Skeletal muscle tissue (tissue), 4 donors: ENCODE results near the gene LBP. TPM values are rescaled to one million over a fixed set of nuclear protein-coding genes. Genes with fewer than 3 reads are reported as not detected.
"Not testable (repeated sequence)": the region's sequence is repeated elsewhere in the genome, so short reads cannot be mapped to it uniquely, and the experiment has no call there.

Experiments used
- H3K27ac ChIP-seq: one replicate; pipeline ENCODE4 v1.7.0; 2013; ENCODE audit warnings: mild to moderate bottlenecking, low read depth, low read length, inconsistent platforms
- H3K27me3 ChIP-seq, 3 donors: one replicate each; pipeline ENCODE4 v1.7.0; 2013; ENCODE audit warnings: low read length in 3 of 3; ENCODE audit not compliant: control insufficient read depth in 3 of 3, insufficient read depth in 3 of 3
- H3K36me3 ChIP-seq, 3 donors: one replicate each; pipeline ENCODE4 v1.7.0; 2013; ENCODE audit warnings: low read length in 3 of 3; ENCODE audit not compliant: control insufficient read depth in 3 of 3, insufficient read depth in 3 of 3
- H3K4me1 ChIP-seq, 3 donors: one replicate each; pipeline ENCODE4 v1.7.0; 2013; ENCODE audit warnings: low read length in 3 of 3, mild to moderate bottlenecking in 3 of 3; ENCODE audit not compliant: control insufficient read depth in 3 of 3, insufficient read depth in 3 of 3
- H3K4me3 ChIP-seq, 3 donors: one replicate each; pipeline ENCODE4 v1.7.0; 2013; ENCODE audit warnings: low read length in 3 of 3
- H3K9ac ChIP-seq, 3 donors: one replicate each; pipeline ENCODE4 v1.7.0; 2013; ENCODE audit warnings: low read length in 3 of 3, mild to moderate bottlenecking in 3 of 3, moderate library complexity in 2 of 3, low read depth in 1 of 3
- H3K9me3 ChIP-seq, 3 donors: one replicate each; pipeline ENCODE4 v1.7.0; 2013; ENCODE audit warnings: low read length in 3 of 3; ENCODE audit not compliant: control insufficient read depth in 3 of 3
- total RNA-seq: library from RNA; depleted of rRNA; stranded (reverse); fragments of >200 nt; gene quantifications from one replicate; pipeline ENCODE4 v1.2.3, GENCODE V29; 2014
- donor health status: Osteomylitis.

Gene LBP
- total RNA-seq, 1 donor from 2014 or later, result 0.52 TPM

GRCh38 chr20:38331814-38332213, 14.5 kb upstream of the LBP start:
- H3K4me1 ChIP-seq, result no peaks in the 10 kb centered on the region
- no peak overlapping the region for H3K4me3 ChIP-seq
- H3K27me3 ChIP-seq, result peaks cover 0 to 6% (median 4%) of the 10 kb centered on the region in 3 donors
- no peak overlapping the region for H3K27ac ChIP-seq
- no peaks in the 10 kb centered on the region for H3K9me3 ChIP-seq
- H3K9ac ChIP-seq, result no peak overlapping the region
- H3K36me3 ChIP-seq, result no peaks in the 10 kb centered on the region

- no peak overlapping the region for H3K4me3 ChIP-seq
- H3K36me3 ChIP-seq, result no peaks in the 10 kb centered on the region
- no peak overlapping the region for H3K27ac ChIP-seq
- H3K4me1 ChIP-seq, result no peaks in the 10 kb centered on the region
- peaks cover 3 to 6% (median 4%) of the 10 kb centered on the region in 3 donors for H3K9me3 ChIP-seq
- H3K9ac ChIP-seq, result no peak overlapping the region
- H3K27me3 ChIP-seq, result peaks cover 4 to 12% (median 5%) of the 10 kb centered on the region in 3 donors
Measured at GRCh38 chr20:38334016-38334415, 12.3 kb upstream of the LBP start.

- no peaks in the 10 kb centered on the region for H3K4me1 ChIP-seq
- H3K9ac ChIP-seq, result no peak overlapping the region
- H3K4me3 ChIP-seq, result no peak overlapping the region
- peaks cover 4 to 9% (median 5%) of the 10 kb centered on the region in 3 donors for H3K27me3 ChIP-seq
- H3K36me3 ChIP-seq, result no peaks in the 10 kb centered on the region
- no peak overlapping the region for H3K27ac ChIP-seq
- H3K9me3 ChIP-seq, result peaks cover 3 to 6% (median 4%) of the 10 kb centered on the region in 3 donors
Measured at GRCh38 chr20:38336726-38337125, 9.6 kb upstream of the LBP start.

- H3K9ac ChIP-seq, result no peak overlapping the region
- peaks cover 4 to 9% (median 5%) of the 10 kb centered on the region in 3 donors for H3K27me3 ChIP-seq
- H3K9me3 ChIP-seq, result peaks cover 3 to 6% (median 4%) of the 10 kb centered on the region in 3 donors
- no peak overlapping the region for H3K4me3 ChIP-seq
- no peaks in the 10 kb centered on the region for H3K4me1 ChIP-seq
- H3K27ac ChIP-seq, result no peak overlapping the region
- H3K36me3 ChIP-seq, result no peaks in the 10 kb centered on the region
Measured at GRCh38 chr20:38337561-38338140, 8.6 kb upstream of the LBP start.

GRCh38 chr20:38338849-38339520, 7.3 kb upstream of the LBP start:
- Histone ChIP-seq H3K27me3 (peaks cover 4 to 9% (median 5%) of the 10 kb centered on the region in 3 donors), H3K9me3 (peaks cover 3 to 6% (median 4%) of the 10 kb centered on the region in 3 donors), H3K9ac (no peak overlapping the region), H3K4me1 (peaks cover 8 to 9% (median 9%) of the 10 kb centered on the region in 3 donors), H3K36me3 (no peaks in the 10 kb centered on the region), H3K27ac (no peak overlapping the region), H3K4me3 (no peak overlapping the region)

- H3K9me3 ChIP-seq, H3K27ac ChIP-seq, H3K36me3 ChIP-seq, H3K4me3 ChIP-seq, H3K9ac ChIP-seq, H3K27me3 ChIP-seq: not testable (repeated sequence)
- peaks cover 10 to 15% (median 14%) of the 10 kb centered on the region in 3 donors for H3K4me1 ChIP-seq
Measured at GRCh38 chr20:38339521-38339896, 6.8 kb upstream of the LBP start.

- no peak overlapping the region for H3K4me3 ChIP-seq
- no peak overlapping the region for H3K9ac ChIP-seq
- peaks cover 4 to 9% (median 5%) of the 10 kb centered on the region in 3 donors for H3K27me3 ChIP-seq
- H3K27ac ChIP-seq, result no peak overlapping the region
- peaks cover 12 to 19% (median 18%) of the 10 kb centered on the region in 3 donors for H3K4me1 ChIP-seq
- no peaks in the 10 kb centered on the region for H3K36me3 ChIP-seq
- peaks cover 3 to 6% (median 4%) of the 10 kb centered on the region in 3 donors for H3K9me3 ChIP-seq
Measured at GRCh38 chr20:38339997-38340396, 6.3 kb upstream of the LBP start.

GRCh38 chr20:38340693-38341092, 5.6 kb upstream of the LBP start:
- H3K4me3 ChIP-seq, result no peak overlapping the region
- H3K27me3 ChIP-seq, result peaks cover 0 to 9% (median 5%) of the 10 kb centered on the region in 3 donors
- peaks cover 19 to 23% (median 21%) of the 10 kb centered on the region in 3 donors for H3K4me1 ChIP-seq
- H3K9me3 ChIP-seq, result peaks cover 3 to 6% (median 4%) of the 10 kb centered on the region in 3 donors
- no peak overlapping the region for H3K27ac ChIP-seq
- no peak overlapping the region for H3K9ac ChIP-seq
- no peaks in the 10 kb centered on the region for H3K36me3 ChIP-seq

GRCh38 chr20:38342216-38342615, 4.1 kb upstream of the LBP start:
- Histone ChIP-seq H3K4me1 (peaks cover 27 to 32% (median 31%) of the 10 kb centered on the region in 3 donors), H3K9me3 (peaks cover 3 to 6% (median 4%) of the 10 kb centered on the region in 3 donors), H3K27me3 (peaks cover 0 to 6% (median 5%) of the 10 kb centered on the region in 3 donors), H3K9ac (no peak overlapping the region), H3K27ac (no peak overlapping the region), H3K36me3 (no peaks in the 10 kb centered on the region), H3K4me3 (no peak overlapping the region)

GRCh38 chr20:38342713-38343310, 3.5 kb upstream of the LBP start:
- no peak overlapping the region for H3K9ac ChIP-seq
- H3K27me3 ChIP-seq, result peaks cover 0 to 3% (median 2%) of the 10 kb centered on the region in 3 donors
- H3K9me3 ChIP-seq, result peaks cover 0 to 3% (median under 1%) of the 10 kb centered on the region in 3 donors
- H3K27ac ChIP-seq, result peak overlapping the region; percentile 31
- H3K4me1 ChIP-seq, result peaks cover 27 to 36% (median 31%) of the 10 kb centered on the region in 3 donors
- no peak overlapping the region for H3K4me3 ChIP-seq
- no peaks in the 10 kb centered on the region for H3K36me3 ChIP-seq
